ENCODE results near the gene PRR23E.

DNA sequence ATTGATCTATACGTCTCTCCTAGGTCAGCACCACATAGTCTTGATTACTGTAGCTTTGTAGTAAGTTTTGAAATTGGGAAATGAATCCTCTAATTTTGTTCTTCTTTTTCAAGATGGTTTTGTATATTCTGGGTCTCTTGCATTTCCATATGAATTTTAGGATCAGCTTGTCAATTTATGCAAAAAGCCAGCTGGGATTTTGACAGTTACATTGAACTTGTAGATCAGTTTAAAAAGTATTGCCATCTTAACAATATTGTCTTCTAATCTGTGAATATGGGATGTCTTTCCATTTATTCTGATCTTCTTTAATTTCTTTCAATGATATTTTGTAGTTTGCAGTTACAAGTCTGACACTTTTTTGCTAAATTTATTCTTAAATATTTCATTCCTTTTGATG is 5.6 kb upstream of the PRR23E start:
- TF ChIP-seq POLR2A (IDR thresholded peaks at IDR 0.05) = no peak
- TF ChIP-seq, protein P1, sequence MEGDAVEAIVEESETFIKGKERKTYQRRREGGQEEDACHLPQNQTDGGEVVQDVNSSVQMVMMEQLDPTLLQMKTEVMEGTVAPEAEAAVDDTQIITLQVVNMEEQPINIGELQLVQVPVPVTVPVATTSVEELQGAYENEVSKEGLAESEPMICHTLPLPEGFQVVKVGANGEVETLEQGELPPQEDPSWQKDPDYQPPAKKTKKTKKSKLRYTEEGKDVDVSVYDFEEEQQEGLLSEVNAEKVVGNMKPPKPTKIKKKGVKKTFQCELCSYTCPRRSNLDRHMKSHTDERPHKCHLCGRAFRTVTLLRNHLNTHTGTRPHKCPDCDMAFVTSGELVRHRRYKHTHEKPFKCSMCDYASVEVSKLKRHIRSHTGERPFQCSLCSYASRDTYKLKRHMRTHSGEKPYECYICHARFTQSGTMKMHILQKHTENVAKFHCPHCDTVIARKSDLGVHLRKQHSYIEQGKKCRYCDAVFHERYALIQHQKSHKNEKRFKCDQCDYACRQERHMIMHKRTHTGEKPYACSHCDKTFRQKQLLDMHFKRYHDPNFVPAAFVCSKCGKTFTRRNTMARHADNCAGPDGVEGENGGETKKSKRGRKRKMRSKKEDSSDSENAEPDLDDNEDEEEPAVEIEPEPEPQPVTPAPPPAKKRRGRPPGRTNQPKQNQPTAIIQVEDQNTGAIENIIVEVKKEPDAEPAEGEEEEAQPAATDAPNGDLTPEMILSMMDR (IDR thresholded peaks at IDR 0.05) = no peak
